Retinal pigment epithelial cell (primary cell): ENCODE measurements around the gene DPY30.

ENCODE experiments used
- DNase-seq: peaks from one replicate; pipeline ENCODE4 v3.0.0-alpha.2; 2010; ENCODE audit warnings: low read depth
- H3K4me3 ChIP-seq: 2 replicates; pipeline ENCODE4 v1.5.1; 2011; ENCODE audit warnings: mild to moderate bottlenecking, low read length, control low read depth, moderate library complexity
- CTCF ChIP-seq: conservative IDR thresholded peaks from 2 replicates; pipeline ENCODE4 v1.5.1; 2011; ENCODE audit warnings: low read depth, low read length, control low read depth, inconsistent platforms

The DPY30 gene

GRCh38 chr2:32039447-32040219 lies at the start of gene DPY30:
Gene DPY30 (minus strand): TSS chr2:32039805. CDS start chr2:32039456, 349 bp downstream.
- peak; percentile 70 for DNase-seq
- H3K4me3 ChIP-seq = peak within 1 kb of the TSS; percentile 95
- TF ChIP-seq CTCF = no peak

GRCh38 chr2:32074134-32074506 lies 34.5 kb upstream of the DPY30 start:
- no peak for DNase-seq
- TF ChIP-seq CTCF = no peak
- H3K4me3 ChIP-seq = no peak overlapping the region

GRCh38 chr2:32067549-32067948 lies 27.9 kb upstream of the DPY30 start:
- TF ChIP-seq CTCF = no peak
- no peak for DNase-seq
- H3K4me3 ChIP-seq = no peak overlapping the region

GRCh38 chr2:32064713-32065112 lies 25.1 kb upstream of the DPY30 start:
- H3K4me3 ChIP-seq = peak overlapping the region; percentile 84
- no peak for TF ChIP-seq CTCF
- DNase-seq = no peak

GRCh38 chr2:32064021-32064601 lies 24.5 kb upstream of the DPY30 start:
- H3K4me3 ChIP-seq = peak overlapping the region; percentile 84
- no peak for TF ChIP-seq CTCF
- no peak for DNase-seq

- DNase-seq = peak; percentile 90
- peak within 1 kb of the TSS; percentile 84 for H3K4me3 ChIP-seq
- peak; percentile 21 for TF ChIP-seq CTCF
These were observed 23.9 kb upstream of the DPY30 start, which contains the start of gene SPAST for GRCh38 chr2:32063310-32064020. Gene SPAST (plus strand): TSS chr2:32063556. CDS start chr2:32063832, 276 bp downstream.
